ENCODE results near the gene IRF9. TPM values are rescaled to one million over a fixed set of nuclear protein-coding genes. Genes with fewer than 3 reads are reported as not detected.
A peak's percentile ranks its signal among the peaks of the same experiment; 100 is the strongest.

Gene IRF9
- total and polyA plus RNA-seq, 2 of the 13 experiments (the other 11 are each of a cell fraction or from before 2014, with no cell fraction given), result 14.9 to 49.7 TPM

- TF ChIP-seq CSRNP2 (CRISPR knock-in tag; conservative IDR thresholded peaks at IDR 0.05; ENCODE audit: low read depth), result no peak
- peak; percentile 99 for TF ChIP-seq ZNF605 (CRISPR knock-in tag; IDR thresholded peaks at IDR 0.05)
- peak; percentile 99 for TF ChIP-seq SRY (CRISPR knock-in tag; IDR thresholded peaks at IDR 0.05)
- no peak for TF ChIP-seq PLSCR1 (CRISPR knock-in tag; IDR thresholded peaks at IDR 0.05; ENCODE audit: borderline replicate concordance)
- no peak for TF ChIP-seq ZNF674 (CRISPR knock-in tag; IDR thresholded peaks at IDR 0.05; ENCODE audit: low read depth)
- TF ChIP-seq EP300 (IDR thresholded peaks at IDR 0.05; ENCODE audit: low read depth in 2 of 2, low read length in 2 of 2), result peak in 1 of 2 experiments; percentile 74; a peak in 3 of 4 replicates
- TF ChIP-seq EP300 (CRISPR knock-in tag; IDR thresholded peaks at IDR 0.05; ENCODE audit: borderline replicate concordance), result peak; percentile 71
- TF ChIP-seq, protein P1, sequence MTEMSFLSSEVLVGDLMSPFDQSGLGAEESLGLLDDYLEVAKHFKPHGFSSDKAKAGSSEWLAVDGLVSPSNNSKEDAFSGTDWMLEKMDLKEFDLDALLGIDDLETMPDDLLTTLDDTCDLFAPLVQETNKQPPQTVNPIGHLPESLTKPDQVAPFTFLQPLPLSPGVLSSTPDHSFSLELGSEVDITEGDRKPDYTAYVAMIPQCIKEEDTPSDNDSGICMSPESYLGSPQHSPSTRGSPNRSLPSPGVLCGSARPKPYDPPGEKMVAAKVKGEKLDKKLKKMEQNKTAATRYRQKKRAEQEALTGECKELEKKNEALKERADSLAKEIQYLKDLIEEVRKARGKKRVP (CRISPR knock-in tag; IDR thresholded peaks at IDR 0.05), result peak in 1 of 2 experiments; percentile 89; a peak in 2 of 4 replicates
- TF ChIP-seq ZFX (CRISPR knock-in tag; IDR thresholded peaks at IDR 0.05; ENCODE audit: low read depth), result peak; percentile 98
- peak; percentile 87; the same call in 1 of the 2 replicates for TF ChIP-seq BATF2 (CRISPR knock-in tag; IDR thresholded peaks at IDR 0.05)
- TF ChIP-seq NFIB (CRISPR knock-in tag; IDR thresholded peaks at IDR 0.05; ENCODE audit: borderline replicate concordance), result no peak
- TF ChIP-seq ZNF207 (IDR thresholded peaks at IDR 0.05; ENCODE audit: borderline replicate concordance), result no peak
- TF ChIP-seq ZNF224 (CRISPR knock-in tag; IDR thresholded peaks at IDR 0.05), result peak; percentile 99
- no peak for TF ChIP-seq PHF21A (CRISPR knock-in tag; IDR thresholded peaks at IDR 0.05)
- peak; percentile 93; the same call in 1 of the 2 replicates for TF ChIP-seq STAT5B (CRISPR knock-in tag; IDR thresholded peaks at IDR 0.05)
- peak; percentile 89 for TF ChIP-seq TFDP2 (CRISPR knock-in tag; IDR thresholded peaks at IDR 0.05)
- TF ChIP-seq HMG20B (CRISPR knock-in tag; conservative IDR thresholded peaks at IDR 0.05), result peak; percentile 90
- TF ChIP-seq TFE3 (CRISPR knock-in tag; IDR thresholded peaks at IDR 0.05), result peak; percentile 74
- peak; percentile 87 for TF ChIP-seq ZSCAN20 (CRISPR knock-in tag; IDR thresholded peaks at IDR 0.05; ENCODE audit: borderline replicate concordance)
- peak; percentile 90 for TF ChIP-seq ZNF264 (CRISPR knock-in tag; IDR thresholded peaks at IDR 0.05)
- peak; percentile 94; the same call in 1 of the 2 replicates for TF ChIP-seq CC2D1A (CRISPR knock-in tag; IDR thresholded peaks at IDR 0.05)
- no peak; the same call in 1 of the 2 replicates for TF ChIP-seq ZNF484 (CRISPR knock-in tag; IDR thresholded peaks at IDR 0.05; ENCODE audit: borderline replicate concordance, low read depth)
These were observed 54.7 kb downstream of the IRF9 start, which contains the start of gene MDP1 (continued) for GRCh38 chr14:24215495-24216344.

Measured in HepG2 (cell line).